GM18511 (cell line): ENCODE data around the gene NXPE2.
"Not testable (repeated sequence)": the region's sequence is repeated elsewhere in the genome, so short reads cannot be mapped to it uniquely, and the experiment has no call there.

Experiments
- ATAC-seq: cut with Tn5 transposase; IDR thresholded peaks from one replicate; pipeline ENCODE4 v1.9.1; 2021; ENCODE audit warnings: mild to moderate bottlenecking, moderate library complexity; ENCODE audit not compliant: unreplicated experiment

NXPE2 gene

DNA sequence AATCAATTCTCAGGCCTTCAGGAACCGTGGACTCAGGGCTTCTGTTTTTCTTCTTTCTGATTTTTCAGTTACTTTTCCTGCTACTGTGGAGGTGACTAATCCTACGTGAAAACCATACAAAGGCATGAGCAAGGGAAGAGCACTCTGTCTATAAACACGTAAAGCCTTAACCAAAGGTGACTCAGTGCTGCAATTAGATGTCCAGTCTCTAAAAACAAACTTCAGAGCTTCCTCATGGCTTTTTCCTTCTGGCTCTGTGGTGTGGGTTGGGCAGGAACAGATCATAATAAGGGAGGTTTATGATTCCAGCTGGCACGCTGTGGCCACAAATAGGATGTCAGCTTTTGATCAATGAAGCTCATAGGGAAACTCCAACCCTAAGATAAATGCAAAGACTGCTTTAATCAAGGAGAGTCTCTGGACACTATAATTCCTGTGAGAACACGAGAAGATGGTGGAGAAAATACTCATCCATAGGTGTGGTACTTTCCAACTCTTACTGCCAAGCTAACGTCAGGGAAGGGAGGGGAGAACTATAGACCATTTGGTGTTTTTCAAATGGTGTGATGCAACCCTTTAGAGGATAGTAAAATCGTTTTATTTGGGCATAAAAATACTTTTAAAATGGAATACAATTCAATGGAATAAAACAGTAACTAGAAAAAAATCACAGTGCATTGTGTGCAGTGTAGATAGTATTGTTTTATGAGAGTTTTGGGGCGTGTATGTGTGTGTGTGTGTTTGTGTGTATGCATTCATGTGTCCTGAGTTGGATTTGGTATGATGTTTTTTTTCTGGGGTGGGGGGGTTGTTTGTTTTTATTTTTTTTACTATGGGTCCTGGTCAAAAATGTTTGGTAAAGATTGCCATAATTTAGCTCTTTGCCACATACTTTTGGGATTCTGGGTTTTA, at the start of gene NXPE2:
NXPE2 (plus strand) TSS at position 403 of the 912 bp plus-strand sequence; CDS start at position 452, 49 bp downstream.
- no peak for ATAC-seq

DNA sequence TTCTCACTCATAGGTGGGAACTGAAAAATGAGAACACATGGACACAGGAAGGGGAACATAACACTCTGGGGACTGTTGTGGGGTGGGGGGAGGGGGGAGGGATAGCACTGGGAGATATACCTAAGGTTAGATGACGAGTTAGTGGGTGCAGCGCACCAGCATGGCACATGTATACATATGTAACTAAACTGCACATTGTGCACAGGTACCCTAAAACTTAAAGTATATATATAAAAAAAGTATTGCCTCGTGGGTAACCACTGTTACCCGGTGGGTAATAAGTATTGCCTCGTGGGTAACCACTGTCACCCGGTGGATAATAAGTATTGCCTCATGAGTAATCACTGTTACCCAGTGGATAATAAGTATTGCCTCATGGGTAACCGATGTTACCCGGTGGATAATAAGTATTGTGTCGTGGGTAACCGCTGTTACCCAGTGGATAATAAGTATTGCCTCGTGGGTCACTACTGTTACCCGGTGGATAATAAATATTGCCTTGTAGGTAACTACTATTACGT, 46.8 kb upstream of the NXPE2 start:
- ATAC-seq: not testable (repeated sequence)

DNA sequence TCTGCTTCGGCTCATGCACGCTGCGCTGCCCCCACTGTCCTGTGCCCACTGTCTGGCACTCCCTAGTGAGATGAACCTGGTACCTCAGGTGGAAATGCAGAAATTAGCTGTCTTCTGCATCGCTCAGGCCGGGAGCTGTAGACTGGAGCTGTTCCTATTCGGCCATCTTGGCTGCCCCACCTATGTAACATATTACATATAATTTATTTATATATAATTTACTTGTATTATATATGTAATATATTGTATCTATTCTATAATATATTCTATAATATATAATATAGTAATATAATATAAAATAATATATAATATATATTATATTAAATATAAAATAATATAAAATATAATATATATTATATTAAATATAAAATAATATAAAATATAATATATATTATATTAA, 38.9 kb upstream of the NXPE2 start:
- not testable (repeated sequence) for ATAC-seq

DNA sequence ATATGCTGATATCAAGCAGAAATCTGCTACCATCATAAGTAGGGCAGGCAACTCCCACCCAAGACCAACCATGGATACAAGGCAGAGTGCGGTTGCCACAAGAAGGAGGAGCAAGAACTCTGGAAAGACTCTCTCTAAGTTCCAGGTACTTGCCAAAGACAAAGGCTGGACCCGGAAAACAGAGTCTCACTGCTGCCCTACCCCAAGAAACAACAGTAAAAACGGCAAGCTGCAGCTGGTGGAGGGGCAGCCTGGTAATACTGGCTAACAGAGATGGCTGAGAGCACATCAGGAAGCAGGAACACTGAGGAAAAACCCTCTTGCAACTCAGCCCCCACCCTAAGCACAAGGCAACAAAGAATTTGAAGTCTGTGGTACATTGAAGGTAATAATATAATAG, 27.7 kb upstream of the NXPE2 start:
- no peak for ATAC-seq

DNA sequence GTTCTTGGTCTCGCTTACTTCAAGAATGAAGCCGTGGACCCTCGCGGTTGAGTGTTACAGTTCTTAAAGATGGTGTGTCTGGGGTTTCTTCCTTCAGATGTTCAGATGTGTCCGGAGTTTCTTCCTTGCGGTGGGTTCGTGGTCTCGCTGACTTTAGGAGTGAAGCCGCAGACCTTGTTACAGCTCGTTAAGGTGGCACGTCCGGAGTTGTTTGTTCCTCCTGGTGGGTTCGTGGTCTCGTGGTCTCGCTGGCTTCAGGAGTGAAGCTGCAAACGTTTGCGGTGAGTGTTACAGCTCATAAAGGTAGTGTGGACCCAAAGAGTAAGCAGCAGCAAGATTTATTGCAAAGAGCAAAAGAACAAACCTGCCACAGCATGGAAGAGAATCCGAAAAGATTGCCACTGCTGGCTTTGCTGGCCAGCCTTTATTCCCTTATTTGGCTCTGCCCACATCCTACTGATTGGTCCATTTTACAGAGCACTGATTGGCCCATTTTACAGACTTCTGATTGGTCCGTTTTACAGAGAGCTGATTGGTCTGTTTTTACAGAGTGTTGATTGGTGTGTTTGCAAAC, 27.1 kb upstream of the NXPE2 start:
- no peak for ATAC-seq

DNA sequence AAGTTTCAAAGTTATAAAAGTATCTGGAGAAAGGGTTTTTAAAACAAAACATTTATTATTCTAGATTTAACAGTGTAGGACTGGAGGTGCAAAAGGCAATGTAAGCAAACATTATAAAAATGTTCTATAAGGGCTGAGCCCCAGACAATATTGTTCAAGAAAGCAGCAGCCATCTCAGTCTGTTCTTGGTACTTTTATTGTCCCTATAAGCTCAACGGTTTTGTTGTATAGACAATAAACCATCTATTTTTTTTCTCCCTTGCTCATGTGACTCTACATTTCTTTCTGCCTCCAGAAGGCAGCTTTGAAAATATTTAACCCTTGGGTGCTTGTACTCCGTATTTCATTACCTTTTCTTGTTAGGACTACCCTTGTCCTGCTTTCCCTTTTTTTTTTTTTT, 25.2 kb upstream of the NXPE2 start:
- no peak for ATAC-seq

DNA sequence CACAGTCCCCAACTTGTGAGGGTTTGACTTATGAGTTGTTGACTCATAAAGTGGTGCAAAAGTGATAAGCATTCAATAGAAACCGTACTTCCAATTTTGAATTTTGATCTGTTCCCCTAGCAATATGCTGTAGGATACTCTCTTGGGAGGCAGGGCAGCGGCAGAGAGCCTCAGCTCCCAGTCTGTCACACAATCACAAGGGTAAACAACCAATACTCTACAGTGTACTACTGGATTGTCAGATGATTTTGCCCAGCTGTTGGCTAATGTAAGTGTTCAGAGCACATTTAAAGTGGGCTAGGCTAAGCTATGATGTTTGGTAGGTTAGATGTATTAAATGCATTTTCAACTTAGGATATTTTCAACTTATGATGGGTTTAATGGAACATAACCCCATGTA, 13.7 kb upstream of the NXPE2 start:
- ATAC-seq: no peak

DNA sequence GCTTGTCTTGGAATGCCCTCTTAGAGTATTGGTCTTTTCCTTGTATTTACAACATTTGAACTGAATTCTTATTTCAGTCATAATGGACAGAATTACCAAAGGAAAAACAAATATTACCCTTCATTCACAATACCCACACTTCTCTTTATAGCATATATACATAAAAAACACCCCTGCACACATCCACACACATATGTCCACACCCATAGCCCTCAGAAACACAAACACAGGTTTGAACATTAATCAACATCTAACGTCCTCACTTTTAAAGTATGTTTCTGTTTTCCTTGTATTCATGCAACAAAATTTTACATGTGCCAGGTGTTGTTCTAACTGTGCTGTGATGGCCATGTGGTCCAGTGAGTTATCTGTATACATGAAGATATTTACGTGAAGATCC, 11.6 kb upstream of the NXPE2 start:
- ATAC-seq: no peak

DNA sequence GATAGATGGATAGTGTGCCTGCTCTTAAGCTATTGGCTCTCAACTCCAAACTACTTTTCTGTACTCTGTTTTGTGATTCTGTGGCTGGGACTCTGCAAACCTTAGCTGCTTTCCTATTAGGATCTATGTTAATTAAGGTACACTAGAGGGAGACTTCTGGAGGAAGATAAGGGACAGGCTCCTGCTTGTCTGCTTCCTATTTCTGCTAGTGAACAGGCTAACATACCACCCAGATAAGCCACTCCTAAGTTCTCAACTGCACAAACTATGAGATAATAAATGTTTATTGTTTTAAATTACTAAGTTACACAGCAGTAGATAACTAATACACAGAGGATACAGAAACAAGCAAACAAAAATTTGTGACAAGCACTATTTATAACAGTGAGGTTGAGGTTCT, 10.2 kb upstream of the NXPE2 start:
- no peak for ATAC-seq

DNA sequence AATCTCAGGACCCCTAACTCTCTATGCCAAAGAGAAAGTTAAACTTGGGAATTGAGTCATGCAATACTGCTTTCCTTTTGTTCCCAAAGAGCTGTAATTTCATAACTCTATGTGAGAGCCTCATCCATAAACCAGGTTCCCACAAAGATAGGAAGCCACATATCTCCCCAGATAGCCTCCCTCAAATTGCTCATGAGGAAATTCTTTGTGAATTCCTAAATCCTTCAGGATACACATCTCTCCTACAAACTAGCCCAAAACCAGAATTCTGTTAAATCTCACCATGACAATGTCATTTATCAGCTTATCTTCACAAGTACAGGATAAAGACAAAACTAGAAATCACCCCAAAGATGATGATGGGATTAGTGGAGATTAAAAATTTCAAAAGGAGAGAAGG, 4.7 kb upstream of the NXPE2 start:
- no peak for ATAC-seq

DNA sequence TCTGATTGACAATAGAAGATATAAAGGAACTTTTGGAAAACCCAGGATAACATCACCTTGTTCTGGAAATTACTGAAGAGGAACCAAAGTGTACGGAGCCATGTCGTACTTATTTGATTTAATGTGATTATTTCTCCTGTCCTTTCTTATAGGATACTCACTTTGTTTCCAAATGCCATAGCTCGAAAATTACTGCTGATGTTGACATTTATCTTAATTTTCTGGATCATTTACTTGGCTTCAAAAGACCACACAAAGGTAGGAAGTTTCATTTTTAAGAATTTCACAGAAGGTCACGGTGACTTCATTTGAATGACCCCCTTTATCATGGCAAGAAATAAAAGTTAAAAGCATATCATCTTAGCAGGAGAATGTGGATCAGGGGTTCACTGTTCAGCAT, 1.2 kb downstream of the NXPE2 start:
- ATAC-seq: no peak

DNA sequence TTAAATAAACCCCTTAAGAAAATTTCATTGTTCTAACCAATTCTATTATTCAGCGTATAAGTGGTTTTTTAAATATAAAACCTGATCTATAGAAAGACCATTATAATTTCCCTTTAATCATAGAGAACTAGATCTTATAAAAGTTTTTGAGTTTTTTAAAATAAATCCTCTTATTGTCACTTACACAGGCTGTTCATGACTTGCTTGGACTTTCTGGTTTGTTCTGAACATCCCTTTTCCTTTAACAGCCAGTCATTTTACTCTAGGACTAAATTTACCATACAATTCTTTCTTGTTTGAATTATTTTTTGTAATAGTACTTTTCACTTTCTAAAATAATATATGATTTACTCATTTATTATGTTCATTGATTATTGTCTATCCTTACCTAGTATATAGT, 4.7 kb downstream of the NXPE2 start:
- no peak for ATAC-seq

DNA sequence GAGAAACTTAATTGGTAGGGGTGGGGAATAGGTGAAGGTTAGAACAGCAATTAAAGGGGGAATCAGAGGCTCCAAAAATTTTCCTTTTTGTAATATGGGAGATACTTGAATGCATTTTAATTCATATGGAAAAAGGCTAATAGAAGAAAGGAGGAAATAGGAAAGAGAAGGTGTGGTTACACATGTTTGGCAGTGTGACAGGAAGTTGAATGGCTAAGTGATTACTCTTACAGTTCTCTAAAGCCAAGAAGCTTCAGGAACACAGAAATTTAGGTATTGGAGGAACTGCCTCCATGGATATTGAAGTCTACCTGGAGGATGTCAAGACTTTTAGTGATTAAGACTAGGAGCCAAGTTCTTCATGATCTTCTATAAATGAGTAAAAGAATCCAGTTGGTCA, 6.3 kb downstream of the NXPE2 start:
- no peak for ATAC-seq

DNA sequence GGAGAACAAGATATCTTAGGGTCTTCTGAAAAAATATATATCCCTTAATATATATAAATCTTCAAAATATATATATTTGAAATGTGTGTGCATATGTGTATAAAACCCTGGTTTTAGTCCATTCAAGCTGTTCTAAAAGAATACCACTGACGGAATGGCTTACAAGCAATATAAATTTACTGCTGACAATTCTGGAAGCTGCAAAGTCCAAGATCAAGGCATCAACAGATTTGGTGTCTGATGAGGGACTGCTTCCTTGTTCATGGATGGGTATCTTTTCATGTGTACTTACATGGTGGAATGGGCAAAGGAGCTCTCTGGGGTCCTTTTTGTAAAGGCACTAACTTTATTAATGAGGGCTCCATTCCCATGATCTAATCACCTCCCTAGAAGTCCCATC, 6.8 kb downstream of the NXPE2 start:
- no peak for ATAC-seq

DNA sequence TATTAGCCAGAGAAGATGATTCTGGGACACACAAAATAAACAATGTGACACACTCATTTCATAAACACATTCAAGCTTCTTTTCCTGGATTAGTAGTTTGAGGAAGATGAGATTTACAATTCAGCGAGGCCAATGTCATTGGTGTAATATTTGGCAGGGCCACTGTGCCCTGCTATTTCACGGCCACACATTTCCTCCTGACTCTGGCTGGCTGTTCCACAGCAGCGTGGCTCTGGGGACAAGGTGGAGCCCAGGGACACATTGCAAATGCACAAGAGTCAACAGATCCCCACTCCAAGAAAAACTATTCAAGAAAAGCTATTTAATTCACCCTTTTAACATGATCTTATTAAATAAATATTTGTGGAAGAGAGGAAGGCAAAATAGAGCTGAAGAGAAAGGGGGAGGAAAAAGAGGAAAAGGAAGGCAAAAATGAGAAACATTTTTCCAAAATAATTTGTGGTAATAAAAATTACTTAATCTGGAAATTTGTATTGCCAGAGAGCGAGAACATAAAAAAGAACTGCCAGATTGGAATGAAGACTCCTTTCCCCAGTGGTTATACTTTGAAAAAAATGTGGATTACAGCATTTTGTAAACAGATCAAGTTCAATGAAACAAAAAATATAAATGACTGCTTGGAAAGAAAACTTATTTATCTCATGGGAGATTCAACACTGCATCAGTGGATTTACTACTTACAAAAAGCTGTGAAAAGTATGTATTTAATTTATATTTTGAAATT, 27.1 kb downstream of the NXPE2 start:
- no peak for ATAC-seq

DNA sequence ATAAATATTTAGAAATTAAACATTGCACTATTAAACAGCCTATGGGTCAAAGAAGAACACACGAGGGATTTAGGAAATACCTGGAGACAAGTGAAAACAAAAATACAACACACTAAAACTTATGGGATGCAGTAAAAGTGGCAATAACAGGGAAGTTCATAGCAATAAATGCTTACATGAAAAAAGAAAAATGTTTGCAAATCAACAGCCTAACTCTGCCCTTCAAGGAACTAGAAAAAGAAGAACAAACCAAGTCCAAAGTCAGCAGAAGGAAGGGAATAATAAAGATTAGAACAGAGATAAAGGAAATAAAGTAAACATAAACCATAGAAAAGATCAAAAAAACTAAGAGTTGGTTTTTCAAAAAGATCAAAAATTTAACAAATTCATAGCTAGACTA, 31.6 kb downstream of the NXPE2 start:
- no peak for ATAC-seq

DNA sequence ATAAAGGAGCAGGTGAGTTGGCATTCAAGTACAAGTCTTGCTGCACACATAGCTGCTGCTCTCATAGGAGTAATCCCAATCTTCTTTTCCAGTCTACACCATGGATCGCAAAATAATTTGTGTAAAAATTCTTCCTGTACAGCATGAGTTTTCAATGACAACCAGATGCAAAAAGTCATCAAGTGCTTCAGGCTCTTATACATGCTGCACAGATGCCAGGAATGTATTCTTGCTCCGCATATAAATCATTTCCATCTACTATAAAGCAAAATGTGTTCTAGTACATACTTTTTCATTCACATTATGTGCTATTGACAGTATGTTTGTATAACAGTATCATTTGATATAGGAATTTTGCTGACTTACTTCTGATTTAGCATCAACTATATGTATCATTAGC, 35.4 kb downstream of the NXPE2 start:
- no peak for ATAC-seq

DNA sequence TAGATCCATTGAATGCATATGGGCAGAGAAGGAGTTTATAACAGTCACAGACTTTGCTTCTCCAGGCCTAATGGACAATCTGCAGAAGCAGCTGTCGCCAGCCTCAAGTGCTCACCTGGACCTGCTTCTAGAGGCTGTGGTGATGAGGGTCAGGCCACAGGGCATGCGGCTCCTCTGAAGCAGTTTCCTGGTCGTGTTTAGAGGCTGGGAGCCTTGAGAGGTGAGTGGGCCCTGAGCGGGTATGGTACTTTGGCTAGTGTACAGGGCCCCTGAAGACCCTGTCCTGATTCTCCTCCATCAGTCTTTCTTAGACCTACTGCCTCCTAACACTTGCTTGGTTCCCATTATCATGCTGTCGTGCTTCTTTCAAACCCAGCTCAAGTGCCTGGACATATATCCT, 41.2 kb downstream of the NXPE2 start:
- no peak for ATAC-seq

DNA sequence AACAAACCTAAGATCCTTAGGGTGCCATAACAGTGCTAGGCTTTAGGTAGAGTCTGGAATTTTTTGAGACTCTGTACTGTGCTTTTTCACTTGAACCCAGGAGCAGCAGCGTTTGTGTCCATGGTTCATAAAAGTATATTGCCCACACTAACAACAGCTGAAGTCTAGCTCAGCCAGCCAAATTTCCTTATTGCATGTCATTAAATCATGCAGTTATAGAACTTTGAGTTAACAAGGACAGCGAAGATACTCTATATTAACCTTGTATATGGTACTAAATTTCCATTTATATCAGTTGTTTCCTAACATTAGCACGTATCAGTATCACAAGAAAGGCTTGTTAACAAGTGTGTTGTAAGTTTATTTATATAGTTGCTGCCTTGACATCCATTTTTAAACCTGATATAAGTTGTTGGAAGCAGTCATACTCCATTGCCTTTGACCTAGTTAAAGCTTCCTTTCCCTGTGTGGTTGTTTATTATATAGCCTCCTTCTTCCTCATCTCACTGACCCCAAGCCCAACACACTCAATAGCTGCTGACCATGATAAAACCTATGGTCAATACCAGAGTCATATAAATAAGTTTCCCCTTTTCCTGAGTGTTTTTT, 46.7 kb downstream of the NXPE2 start:
- no peak for ATAC-seq

DNA sequence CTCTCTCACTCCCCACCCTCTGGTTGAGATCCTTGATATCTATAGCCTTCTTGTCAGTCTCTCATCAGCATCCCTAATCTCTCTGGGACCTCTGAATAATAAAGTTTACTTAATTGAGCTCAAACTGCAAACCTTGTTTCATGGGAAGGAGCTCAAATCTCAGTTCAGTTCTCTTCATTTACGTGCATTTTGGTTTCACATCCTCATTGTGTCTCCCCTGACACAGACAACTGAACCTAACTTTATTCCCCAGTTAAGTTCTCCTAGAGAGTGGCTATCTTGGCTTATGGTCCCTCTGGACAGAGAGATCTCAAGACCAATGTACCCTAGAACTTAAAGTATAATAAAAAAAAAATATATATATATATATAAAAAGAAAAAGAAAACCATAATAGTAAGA, 47.3 kb downstream of the NXPE2 start:
- no peak for ATAC-seq

DNA sequence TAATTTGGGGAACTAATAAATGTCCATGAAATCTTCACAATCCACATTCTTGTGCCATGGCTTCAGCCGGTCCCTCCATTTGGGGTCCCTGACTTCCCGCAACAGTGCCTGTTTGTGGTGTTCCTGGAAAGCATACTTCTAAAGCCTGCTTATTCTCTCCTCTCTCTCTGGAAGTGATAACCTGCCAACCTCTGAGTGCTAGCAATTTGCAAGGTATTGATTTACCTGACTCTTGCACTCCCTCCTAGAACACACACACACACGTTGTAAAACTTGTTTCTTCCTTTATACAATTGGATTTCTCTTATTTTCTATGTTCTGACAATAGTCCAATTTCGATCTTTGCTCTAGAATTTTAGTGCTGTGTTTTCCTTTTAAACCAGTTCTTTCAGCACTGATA, 58.5 kb downstream of the NXPE2 start:
- no peak for ATAC-seq
